ENCODE data around the gene PRDM11. TPM values are rescaled to one million over a fixed set of nuclear protein-coding genes. Genes with fewer than 3 reads are reported as not detected.

Gene PRDM11
- total RNA-seq, 2 experiments from 2014 or later: 4.5 to 8.4 TPM

- H3K79me2 ChIP-seq (ENCODE audit: insufficient read depth, low read depth, low read length): no peaks in the 10 kb centered on the region
- H3K9me2 ChIP-seq (ENCODE audit: insufficient read depth, low read length): no peaks in the 10 kb centered on the region
- H3K4me3 ChIP-seq (ENCODE audit: low read depth, low read length, poor library complexity, severe bottlenecking): no peak overlapping the region
- H2AFZ ChIP-seq (ENCODE audit: low read length): no peak overlapping the region
- TF ChIP-seq, protein P1, sequence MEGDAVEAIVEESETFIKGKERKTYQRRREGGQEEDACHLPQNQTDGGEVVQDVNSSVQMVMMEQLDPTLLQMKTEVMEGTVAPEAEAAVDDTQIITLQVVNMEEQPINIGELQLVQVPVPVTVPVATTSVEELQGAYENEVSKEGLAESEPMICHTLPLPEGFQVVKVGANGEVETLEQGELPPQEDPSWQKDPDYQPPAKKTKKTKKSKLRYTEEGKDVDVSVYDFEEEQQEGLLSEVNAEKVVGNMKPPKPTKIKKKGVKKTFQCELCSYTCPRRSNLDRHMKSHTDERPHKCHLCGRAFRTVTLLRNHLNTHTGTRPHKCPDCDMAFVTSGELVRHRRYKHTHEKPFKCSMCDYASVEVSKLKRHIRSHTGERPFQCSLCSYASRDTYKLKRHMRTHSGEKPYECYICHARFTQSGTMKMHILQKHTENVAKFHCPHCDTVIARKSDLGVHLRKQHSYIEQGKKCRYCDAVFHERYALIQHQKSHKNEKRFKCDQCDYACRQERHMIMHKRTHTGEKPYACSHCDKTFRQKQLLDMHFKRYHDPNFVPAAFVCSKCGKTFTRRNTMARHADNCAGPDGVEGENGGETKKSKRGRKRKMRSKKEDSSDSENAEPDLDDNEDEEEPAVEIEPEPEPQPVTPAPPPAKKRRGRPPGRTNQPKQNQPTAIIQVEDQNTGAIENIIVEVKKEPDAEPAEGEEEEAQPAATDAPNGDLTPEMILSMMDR (conservative IDR thresholded peaks at IDR 0.05; ENCODE audit: low read length): no peak
- TF ChIP-seq EZH2phosphoT487 (IDR thresholded peaks at IDR 0.05; ENCODE audit: borderline replicate concordance, low read depth, low read length): no peak
- H3K27ac ChIP-seq (ENCODE audit: low read depth, low read length, poor library complexity, severe bottlenecking): no peak overlapping the region
- H3K4me2 ChIP-seq (ENCODE audit: low read length): no peak overlapping the region
- no TSS peak for BruUV-seq (replicated peaks)
- ChIA-PET POLR2A (no interaction called here), CTCF (ENCODE audit: unreplicated experiment) (no interaction called here)
- no peaks in the 10 kb centered on the region for H4K20me1 ChIP-seq (ENCODE audit: insufficient read depth, low read length)
- no peaks in the 10 kb centered on the region for H3K36me3 ChIP-seq (ENCODE audit: insufficient read depth, low read length)
- no peaks in the 10 kb centered on the region for H3K4me1 ChIP-seq (ENCODE audit: insufficient read depth, low read length, poor library complexity, severe bottlenecking)
- intact Hi-C loops (cut with micrococcal nuclease; ENCODE audit: unreplicated experiment): no loop called here
- DNase-seq (ENCODE audit: low spot score): no peak
- H3K9me3 ChIP-seq (ENCODE audit: low read length): no peaks in the 10 kb centered on the region
These were observed 112.6 kb downstream of the PRDM11 start for GRCh38 chr11:45258982-45259530.

DNA sequence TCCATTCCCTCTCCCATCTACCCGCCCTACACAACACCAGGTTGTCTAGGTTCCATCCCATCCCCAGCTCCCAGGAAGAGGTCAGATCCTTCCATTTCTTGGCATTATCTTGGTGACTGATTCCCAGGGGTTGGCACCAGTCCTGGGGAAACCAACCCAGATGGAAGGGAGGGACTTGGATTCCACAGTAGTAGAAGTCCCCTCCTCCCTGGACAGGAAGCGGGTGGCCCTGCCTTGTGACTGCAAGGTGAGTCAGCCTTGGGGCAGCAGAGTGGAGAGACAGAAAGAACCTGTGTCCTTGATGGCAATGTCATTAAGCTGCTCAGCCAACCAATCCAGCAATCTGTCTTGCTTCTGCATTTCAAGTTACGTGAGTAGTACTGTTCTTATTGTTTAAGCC, 113.2 kb downstream of the PRDM11 start:
- no peak for DNase-seq (ENCODE audit: low spot score)
- Histone ChIP-seq H4K20me1 (ENCODE audit: insufficient read depth, low read length) (no peaks in the 10 kb centered on the region), H2AFZ (ENCODE audit: low read length) (no peak overlapping the region), H3K9me2 (ENCODE audit: insufficient read depth, low read length) (no peaks in the 10 kb centered on the region), H3K36me3 (ENCODE audit: insufficient read depth, low read length) (no peaks in the 10 kb centered on the region), H3K4me2 (ENCODE audit: low read length) (no peak overlapping the region), H3K79me2 (ENCODE audit: insufficient read depth, low read depth, low read length) (no peaks in the 10 kb centered on the region), H3K9me3 (ENCODE audit: low read length) (no peaks in the 10 kb centered on the region), H3K27ac (ENCODE audit: low read depth, low read length, poor library complexity, severe bottlenecking) (no peak overlapping the region), H3K4me3 (ENCODE audit: low read depth, low read length, poor library complexity, severe bottlenecking) (no peak overlapping the region), H3K4me1 (ENCODE audit: insufficient read depth, low read length, poor library complexity, severe bottlenecking) (no peaks in the 10 kb centered on the region)
- intact Hi-C loops (cut with micrococcal nuclease; ENCODE audit: unreplicated experiment): no loop called here
- POLR2A ChIA-PET: no interaction called here
- TF ChIP-seq, protein P1 (conservative IDR thresholded peaks at IDR 0.05; ENCODE audit: low read length): no peak
- TF ChIP-seq EZH2phosphoT487 (IDR thresholded peaks at IDR 0.05; ENCODE audit: borderline replicate concordance, low read depth, low read length): no peak
- BruUV-seq (replicated peaks): no TSS peak
- CTCF ChIA-PET (ENCODE audit: unreplicated experiment): no interaction called here

GRCh38 chr11:45260071-45260470, 113.6 kb downstream of the PRDM11 start:
- Histone ChIP-seq H3K79me2 (ENCODE audit: insufficient read depth, low read depth, low read length) (no peaks in the 10 kb centered on the region), H3K9me2 (ENCODE audit: insufficient read depth, low read length) (no peaks in the 10 kb centered on the region), H4K20me1 (ENCODE audit: insufficient read depth, low read length) (no peaks in the 10 kb centered on the region), H3K9me3 (ENCODE audit: low read length) (no peaks in the 10 kb centered on the region), H3K4me3 (ENCODE audit: low read depth, low read length, poor library complexity, severe bottlenecking) (no peak overlapping the region), H3K36me3 (ENCODE audit: insufficient read depth, low read length) (no peaks in the 10 kb centered on the region), H3K4me1 (ENCODE audit: insufficient read depth, low read length, poor library complexity, severe bottlenecking) (no peaks in the 10 kb centered on the region), H3K27ac (ENCODE audit: low read depth, low read length, poor library complexity, severe bottlenecking) (no peak overlapping the region), H3K4me2 (ENCODE audit: low read length) (no peak overlapping the region), H2AFZ (ENCODE audit: low read length) (no peak overlapping the region)
- CTCF ChIA-PET (ENCODE audit: unreplicated experiment): no interaction called here
- POLR2A ChIA-PET: no interaction called here
- DNase-seq (ENCODE audit: low spot score): no peak
- intact Hi-C loops (cut with micrococcal nuclease; ENCODE audit: unreplicated experiment): no loop called here
- TF ChIP-seq, protein P1 (conservative IDR thresholded peaks at IDR 0.05; ENCODE audit: low read length): no peak
- no peak for TF ChIP-seq EZH2phosphoT487 (IDR thresholded peaks at IDR 0.05; ENCODE audit: borderline replicate concordance, low read depth, low read length)
- no TSS peak for BruUV-seq (replicated peaks)

All from OCI-LY7 (cell line).